A549 treated with AZD9567 at 1 μM for 4 hours (cell line): ENCODE data around the gene TMEM39A. TPM values are rescaled to one million over a fixed set of nuclear protein-coding genes. Genes with fewer than 3 reads are reported as not detected.

Source experiments
- total RNA-seq: library from RNA; stranded (reverse); fragments of 200-300 nt; extraction: Qiagen RNA extraction; gene quantifications from 5 replicates; pipeline ENCODE4 v1.2.3, GENCODE V29; 2022; ENCODE audit not compliant: insufficient read depth

TMEM39A gene, protein sequence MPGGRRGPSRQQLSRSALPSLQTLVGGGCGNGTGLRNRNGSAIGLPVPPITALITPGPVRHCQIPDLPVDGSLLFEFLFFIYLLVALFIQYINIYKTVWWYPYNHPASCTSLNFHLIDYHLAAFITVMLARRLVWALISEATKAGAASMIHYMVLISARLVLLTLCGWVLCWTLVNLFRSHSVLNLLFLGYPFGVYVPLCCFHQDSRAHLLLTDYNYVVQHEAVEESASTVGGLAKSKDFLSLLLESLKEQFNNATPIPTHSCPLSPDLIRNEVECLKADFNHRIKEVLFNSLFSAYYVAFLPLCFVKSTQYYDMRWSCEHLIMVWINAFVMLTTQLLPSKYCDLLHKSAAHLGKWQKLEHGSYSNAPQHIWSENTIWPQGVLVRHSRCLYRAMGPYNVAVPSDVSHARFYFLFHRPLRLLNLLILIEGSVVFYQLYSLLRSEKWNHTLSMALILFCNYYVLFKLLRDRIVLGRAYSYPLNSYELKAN
- 19.0 to 28.7 TPM (median 26.8 TPM) in 5 replicates for total RNA-seq

GRCh38 chr3:119463171-119464169, at the start of gene TMEM39A:
TMEM39A (minus strand) TSS chr3:119463615; CDS start chr3:119462074, 1,541 bp downstream.

GRCh38 chr3:119498186-119499011, 35.0 kb upstream of the TMEM39A start, which contains the start of gene TIMMDC1:
TIMMDC1 (plus strand) TSS chr3:119498547; CDS start chr3:119498734, 187 bp downstream.

Other genes starting within 250 kb of the TMEM39A start
- gene B4GALT4, start 222.7 kb downstream of the TMEM39A start, total RNA-seq, result 72.5 to 108 TPM (median 91.1 TPM) in 5 replicates
- gene ARHGAP31, start 169.2 kb downstream of the TMEM39A start, total RNA-seq, result 0.67 to 1.1 TPM (median 1.0 TPM) in 5 replicates
- 8.6 to 10.6 TPM (median 9.8 TPM) in 5 replicates for gene POGLUT1, start 5.3 kb upstream of the TMEM39A start, total RNA-seq
- 74.4 to 82.6 TPM (median 80.0 TPM) in 5 replicates for gene TIMMDC1, start 34.9 kb upstream of the TMEM39A start, total RNA-seq
- not detected in 5 replicates for gene CD80, start 96.0 kb upstream of the TMEM39A start, total RNA-seq
- gene ADPRH, start 115.9 kb upstream of the TMEM39A start, total RNA-seq, result 2.2 to 2.8 TPM (median 2.3 TPM) in 5 replicates
- 0.22 to 0.57 TPM (median 0.37 TPM) in 4 of 5 replicates, not detected in the other for gene PLA1A, start 134.3 kb upstream of the TMEM39A start, total RNA-seq
- gene POPDC2, start 197.0 kb upstream of the TMEM39A start, total RNA-seq, result 0.14 to 0.39 TPM (median 0.24 TPM) in 4 of 5 replicates, not detected in the other
- 89.3 to 109 TPM (median 104 TPM) in 5 replicates for gene COX17, start 213.8 kb upstream of the TMEM39A start, total RNA-seq
- gene CFAP91, start 239.4 kb upstream of the TMEM39A start, total RNA-seq, result 0.12 to 0.24 TPM (median 0.19 TPM) in 4 of 5 replicates, not detected in the other